Measurements from ENCODE around the gene PEX14.

DNA sequence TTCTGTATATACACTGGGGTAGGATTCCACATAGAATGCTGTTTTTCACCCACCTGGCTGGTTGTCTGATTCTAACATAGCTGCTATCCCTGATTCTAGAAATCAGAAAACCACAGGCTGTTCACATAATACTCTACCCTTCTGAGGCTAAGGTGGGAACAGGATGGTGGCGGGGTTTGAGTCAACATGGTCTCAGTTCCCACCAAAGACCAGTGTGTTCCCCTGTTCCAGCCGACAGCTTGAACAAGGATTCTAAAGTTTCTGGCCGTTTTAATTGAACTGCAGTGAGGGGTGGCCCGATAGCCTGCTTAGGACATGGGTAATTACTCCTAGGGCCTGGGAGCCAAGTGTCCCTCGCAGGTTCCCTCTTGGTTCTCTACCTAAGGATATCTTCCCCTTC lies 38.4 kb downstream of the PEX14 start:
- TF ChIP-seq, protein P1, sequence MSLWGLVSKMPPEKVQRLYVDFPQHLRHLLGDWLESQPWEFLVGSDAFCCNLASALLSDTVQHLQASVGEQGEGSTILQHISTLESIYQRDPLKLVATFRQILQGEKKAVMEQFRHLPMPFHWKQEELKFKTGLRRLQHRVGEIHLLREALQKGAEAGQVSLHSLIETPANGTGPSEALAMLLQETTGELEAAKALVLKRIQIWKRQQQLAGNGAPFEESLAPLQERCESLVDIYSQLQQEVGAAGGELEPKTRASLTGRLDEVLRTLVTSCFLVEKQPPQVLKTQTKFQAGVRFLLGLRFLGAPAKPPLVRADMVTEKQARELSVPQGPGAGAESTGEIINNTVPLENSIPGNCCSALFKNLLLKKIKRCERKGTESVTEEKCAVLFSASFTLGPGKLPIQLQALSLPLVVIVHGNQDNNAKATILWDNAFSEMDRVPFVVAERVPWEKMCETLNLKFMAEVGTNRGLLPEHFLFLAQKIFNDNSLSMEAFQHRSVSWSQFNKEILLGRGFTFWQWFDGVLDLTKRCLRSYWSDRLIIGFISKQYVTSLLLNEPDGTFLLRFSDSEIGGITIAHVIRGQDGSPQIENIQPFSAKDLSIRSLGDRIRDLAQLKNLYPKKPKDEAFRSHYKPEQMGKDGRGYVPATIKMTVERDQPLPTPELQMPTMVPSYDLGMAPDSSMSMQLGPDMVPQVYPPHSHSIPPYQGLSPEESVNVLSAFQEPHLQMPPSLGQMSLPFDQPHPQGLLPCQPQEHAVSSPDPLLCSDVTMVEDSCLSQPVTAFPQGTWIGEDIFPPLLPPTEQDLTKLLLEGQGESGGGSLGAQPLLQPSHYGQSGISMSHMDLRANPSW (CRISPR knock-in tag; conservative IDR thresholded peaks at IDR 0.05; ENCODE audit: low read depth) = no peak
- TF ChIP-seq ESRRA (CRISPR knock-in tag; IDR thresholded peaks at IDR 0.05; ENCODE audit: borderline replicate concordance) (no peak), TEAD4 (CRISPR knock-in tag; IDR thresholded peaks at IDR 0.05) (no peak)
- TF ChIP-seq, protein P2, sequence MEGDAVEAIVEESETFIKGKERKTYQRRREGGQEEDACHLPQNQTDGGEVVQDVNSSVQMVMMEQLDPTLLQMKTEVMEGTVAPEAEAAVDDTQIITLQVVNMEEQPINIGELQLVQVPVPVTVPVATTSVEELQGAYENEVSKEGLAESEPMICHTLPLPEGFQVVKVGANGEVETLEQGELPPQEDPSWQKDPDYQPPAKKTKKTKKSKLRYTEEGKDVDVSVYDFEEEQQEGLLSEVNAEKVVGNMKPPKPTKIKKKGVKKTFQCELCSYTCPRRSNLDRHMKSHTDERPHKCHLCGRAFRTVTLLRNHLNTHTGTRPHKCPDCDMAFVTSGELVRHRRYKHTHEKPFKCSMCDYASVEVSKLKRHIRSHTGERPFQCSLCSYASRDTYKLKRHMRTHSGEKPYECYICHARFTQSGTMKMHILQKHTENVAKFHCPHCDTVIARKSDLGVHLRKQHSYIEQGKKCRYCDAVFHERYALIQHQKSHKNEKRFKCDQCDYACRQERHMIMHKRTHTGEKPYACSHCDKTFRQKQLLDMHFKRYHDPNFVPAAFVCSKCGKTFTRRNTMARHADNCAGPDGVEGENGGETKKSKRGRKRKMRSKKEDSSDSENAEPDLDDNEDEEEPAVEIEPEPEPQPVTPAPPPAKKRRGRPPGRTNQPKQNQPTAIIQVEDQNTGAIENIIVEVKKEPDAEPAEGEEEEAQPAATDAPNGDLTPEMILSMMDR (IDR thresholded peaks at IDR 0.05) = no peak

Data from WTC11 (cell line).